ENCODE data around the gene LRRC75A.
"Not testable (repeated sequence)": the region's sequence is repeated elsewhere in the genome, so short reads cannot be mapped to it uniquely, and the experiment has no call there.

LRRC75A gene

DNA sequence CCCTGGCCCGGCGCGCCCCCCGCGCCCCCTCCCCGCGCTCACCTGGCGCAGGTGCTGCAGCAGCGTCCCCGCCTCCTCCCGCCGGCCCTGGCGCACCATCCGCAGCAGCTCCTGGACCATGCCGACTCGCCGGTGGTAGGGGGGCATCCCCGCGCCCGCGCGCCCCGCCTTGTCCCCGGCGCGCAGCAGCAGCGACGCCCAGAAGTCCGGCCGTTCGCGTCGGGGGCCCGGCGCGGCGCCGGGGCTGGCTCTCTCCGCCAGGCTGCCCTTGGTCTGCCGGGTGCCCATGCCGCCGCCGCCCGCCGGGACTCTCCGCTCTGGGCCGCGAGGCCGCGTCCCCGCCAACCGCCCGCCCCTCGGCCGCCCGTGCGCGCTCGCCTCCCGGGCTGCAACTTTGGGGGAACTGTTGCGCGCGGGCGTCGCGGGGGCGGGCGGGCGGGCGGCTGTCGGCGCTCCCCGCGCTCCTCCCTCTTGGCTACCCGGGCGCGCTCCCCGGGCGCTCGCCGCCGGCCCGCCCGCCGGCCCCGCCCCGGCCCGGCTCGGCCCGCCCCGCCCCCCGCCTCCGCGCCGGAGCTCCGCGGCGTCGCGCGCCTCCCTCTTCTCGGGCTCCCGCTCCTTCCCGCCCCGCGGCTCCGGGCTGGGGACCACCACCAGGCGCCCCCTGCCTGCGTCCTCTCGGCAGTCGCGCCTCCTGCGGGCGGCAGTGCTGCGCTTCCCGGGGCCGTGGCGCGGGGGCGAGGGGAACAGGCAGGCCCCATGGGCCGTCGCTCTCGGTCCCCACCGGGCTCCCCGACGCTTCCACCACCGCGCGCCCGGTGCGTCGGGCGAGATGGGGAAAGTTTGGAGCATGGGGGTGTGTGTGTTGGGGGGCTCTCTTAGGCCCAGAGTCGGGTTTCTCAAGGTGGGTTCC lies at the start of gene LRRC75A:
Gene LRRC75A (minus strand): TSS at position 491 of the 910 bp plus-strand sequence. CDS start 203 bp downstream, at position 288.
- DNase-seq (ENCODE audit: extremely low read depth, low read depth) = no peak
- TF ChIP-seq, protein P1, sequence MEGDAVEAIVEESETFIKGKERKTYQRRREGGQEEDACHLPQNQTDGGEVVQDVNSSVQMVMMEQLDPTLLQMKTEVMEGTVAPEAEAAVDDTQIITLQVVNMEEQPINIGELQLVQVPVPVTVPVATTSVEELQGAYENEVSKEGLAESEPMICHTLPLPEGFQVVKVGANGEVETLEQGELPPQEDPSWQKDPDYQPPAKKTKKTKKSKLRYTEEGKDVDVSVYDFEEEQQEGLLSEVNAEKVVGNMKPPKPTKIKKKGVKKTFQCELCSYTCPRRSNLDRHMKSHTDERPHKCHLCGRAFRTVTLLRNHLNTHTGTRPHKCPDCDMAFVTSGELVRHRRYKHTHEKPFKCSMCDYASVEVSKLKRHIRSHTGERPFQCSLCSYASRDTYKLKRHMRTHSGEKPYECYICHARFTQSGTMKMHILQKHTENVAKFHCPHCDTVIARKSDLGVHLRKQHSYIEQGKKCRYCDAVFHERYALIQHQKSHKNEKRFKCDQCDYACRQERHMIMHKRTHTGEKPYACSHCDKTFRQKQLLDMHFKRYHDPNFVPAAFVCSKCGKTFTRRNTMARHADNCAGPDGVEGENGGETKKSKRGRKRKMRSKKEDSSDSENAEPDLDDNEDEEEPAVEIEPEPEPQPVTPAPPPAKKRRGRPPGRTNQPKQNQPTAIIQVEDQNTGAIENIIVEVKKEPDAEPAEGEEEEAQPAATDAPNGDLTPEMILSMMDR (IDR thresholded peaks at IDR 0.05; ENCODE audit: low read depth, low read length) = no peak

GRCh38 chr17:16537130-16537458 lies 45.1 kb upstream of the LRRC75A start:
- no peak for DNase-seq (ENCODE audit: extremely low read depth, low read depth)
- TF ChIP-seq, protein P1 (IDR thresholded peaks at IDR 0.05; ENCODE audit: low read depth, low read length) = no peak

GRCh38 chr17:16534236-16534635 lies 42.2 kb upstream of the LRRC75A start:
- DNase-seq (ENCODE audit: extremely low read depth, low read depth) = no peak
- TF ChIP-seq, protein P1 (IDR thresholded peaks at IDR 0.05; ENCODE audit: low read depth, low read length) = no peak

GRCh38 chr17:16529906-16530305 lies 37.9 kb upstream of the LRRC75A start:
- TF ChIP-seq, protein P1 (IDR thresholded peaks at IDR 0.05; ENCODE audit: low read depth, low read length) = no peak
- no peak for DNase-seq (ENCODE audit: extremely low read depth, low read depth)

GRCh38 chr17:16527298-16527697 lies 35.3 kb upstream of the LRRC75A start:
- no peak for DNase-seq (ENCODE audit: extremely low read depth, low read depth)
- TF ChIP-seq, protein P1 (IDR thresholded peaks at IDR 0.05; ENCODE audit: low read depth, low read length) = no peak

DNA sequence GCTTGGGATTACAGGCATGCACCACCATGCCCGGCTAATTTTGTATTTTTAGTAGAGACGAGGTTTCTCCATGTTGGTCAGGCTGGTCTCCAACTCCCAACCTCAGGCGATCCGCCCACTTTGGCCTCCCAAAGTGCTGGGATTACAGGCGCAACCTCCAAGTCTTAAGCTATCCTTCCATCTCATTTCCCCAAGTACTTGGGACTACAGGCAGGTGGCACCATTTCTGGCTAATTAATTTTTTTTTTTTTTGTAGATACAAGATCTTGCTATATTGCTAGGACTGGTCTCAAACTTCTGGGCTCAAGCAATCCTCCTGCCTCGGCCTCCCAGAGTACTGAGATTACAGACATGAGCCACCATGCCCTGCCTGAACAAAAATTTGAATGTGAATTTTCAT lies 33.6 kb upstream of the LRRC75A start:
- not testable (repeated sequence) for DNase-seq (ENCODE audit: extremely low read depth, low read depth)

DNA sequence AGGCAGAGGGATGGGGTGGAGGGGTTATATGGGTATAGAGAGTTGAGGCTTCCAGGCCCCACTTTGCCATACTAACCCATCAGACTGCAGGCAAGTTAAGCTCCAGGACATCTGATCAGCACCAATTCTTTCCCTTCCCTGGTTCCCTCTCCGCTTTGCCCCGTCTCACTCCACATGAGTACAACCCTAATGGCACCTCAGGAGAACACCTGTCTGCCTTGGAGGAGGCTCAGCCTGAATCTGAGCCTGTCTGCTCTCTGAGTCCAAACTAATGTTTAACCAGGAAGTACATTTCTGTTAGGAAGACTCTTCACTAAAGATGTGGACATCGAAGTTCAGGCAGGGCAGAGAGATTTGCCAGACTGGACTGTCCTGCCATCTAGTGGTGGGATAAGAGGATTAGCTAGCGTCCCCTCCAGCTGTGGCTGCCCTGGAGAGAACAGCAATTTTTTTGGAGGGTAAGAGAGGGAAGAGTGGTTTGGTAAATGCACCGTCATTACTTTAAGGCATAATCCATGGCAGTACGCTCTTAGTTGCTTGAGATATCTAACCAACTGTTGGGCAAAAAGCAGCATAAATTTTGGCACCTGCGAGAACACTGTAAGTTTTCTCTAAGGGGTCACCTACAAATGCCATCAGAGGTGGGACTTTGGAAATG lies 29.2 kb upstream of the LRRC75A start:
- DNase-seq (ENCODE audit: extremely low read depth, low read depth) = peak; percentile 82
- TF ChIP-seq, protein P1 (IDR thresholded peaks at IDR 0.05; ENCODE audit: low read depth, low read length) = peak; percentile 88

Measured in AG09319 (cell line).